OCI-LY3 (cell line): ENCODE results near the gene GUCD1.

Source experiments
- CTCF ChIP-seq: fragments of 200-600, 300-600 bp; sonication (generic); IDR thresholded peaks from 2 replicates; pipeline ENCODE4 v1.5.1; 2014; ENCODE audit warnings: antibody characterized with exemption, low read length, low read depth
- EZH2phosphoT487 ChIP-seq: fragments of 200-600 bp; shearing (Covaris generic); IDR thresholded peaks from 2 replicates; pipeline ENCODE4 v1.6.1; 2018; ENCODE audit warnings: antibody characterized with exemption, mixed run types, low read depth

GRCh38 chr22:24565077-24565476 is 10.1 kb upstream of the GUCD1 start:
- TF ChIP-seq CTCF (no peak), EZH2phosphoT487 (no peak)
